ENCODE measurements around the gene KANSL1.
A peak's percentile ranks its signal among the peaks of the same experiment; 100 is the strongest.

DNA sequence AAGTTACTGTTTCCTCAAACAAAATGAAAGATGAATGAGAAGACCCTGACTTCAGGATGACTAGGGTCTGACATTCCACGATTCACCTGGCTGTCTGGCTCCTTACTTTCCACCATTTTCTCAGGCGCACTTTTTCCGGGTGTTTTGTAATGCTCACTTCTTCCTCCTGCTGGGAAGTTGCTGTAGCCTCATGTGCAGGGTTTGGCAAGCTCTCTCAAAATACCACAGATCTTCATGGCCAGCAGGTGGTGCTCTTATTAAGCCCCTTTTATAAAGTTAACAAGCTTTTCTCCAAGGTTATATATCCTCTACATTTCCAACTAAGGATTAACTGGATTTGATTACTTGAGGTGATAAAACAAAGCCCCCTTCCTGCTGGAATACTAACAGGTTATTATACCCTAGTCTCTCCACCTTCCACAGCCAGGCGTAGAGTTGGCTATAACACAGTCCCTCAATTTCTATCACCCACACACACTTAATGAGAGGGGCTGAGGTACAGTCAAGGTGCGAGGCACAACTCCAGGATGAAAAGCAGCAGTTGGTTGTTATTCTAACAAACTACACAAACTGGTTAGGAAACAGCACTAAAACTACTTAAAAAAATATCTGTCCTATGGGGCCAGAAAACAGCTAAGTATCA lies 148.8 kb downstream of the KANSL1 start:
- TF ChIP-seq, protein P1, sequence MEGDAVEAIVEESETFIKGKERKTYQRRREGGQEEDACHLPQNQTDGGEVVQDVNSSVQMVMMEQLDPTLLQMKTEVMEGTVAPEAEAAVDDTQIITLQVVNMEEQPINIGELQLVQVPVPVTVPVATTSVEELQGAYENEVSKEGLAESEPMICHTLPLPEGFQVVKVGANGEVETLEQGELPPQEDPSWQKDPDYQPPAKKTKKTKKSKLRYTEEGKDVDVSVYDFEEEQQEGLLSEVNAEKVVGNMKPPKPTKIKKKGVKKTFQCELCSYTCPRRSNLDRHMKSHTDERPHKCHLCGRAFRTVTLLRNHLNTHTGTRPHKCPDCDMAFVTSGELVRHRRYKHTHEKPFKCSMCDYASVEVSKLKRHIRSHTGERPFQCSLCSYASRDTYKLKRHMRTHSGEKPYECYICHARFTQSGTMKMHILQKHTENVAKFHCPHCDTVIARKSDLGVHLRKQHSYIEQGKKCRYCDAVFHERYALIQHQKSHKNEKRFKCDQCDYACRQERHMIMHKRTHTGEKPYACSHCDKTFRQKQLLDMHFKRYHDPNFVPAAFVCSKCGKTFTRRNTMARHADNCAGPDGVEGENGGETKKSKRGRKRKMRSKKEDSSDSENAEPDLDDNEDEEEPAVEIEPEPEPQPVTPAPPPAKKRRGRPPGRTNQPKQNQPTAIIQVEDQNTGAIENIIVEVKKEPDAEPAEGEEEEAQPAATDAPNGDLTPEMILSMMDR (conservative IDR thresholded peaks at IDR 0.05 in 1 of 2, IDR thresholded peaks at IDR 0.05 in 1 of 2; ENCODE audit: extremely low read depth in 1 of 2, insufficient read depth in 1 of 2, low read depth in 1 of 2, low read length in 2 of 2) = peak; percentile 76 to 89
- TF ChIP-seq EZH2 (IDR thresholded peaks at IDR 0.05; ENCODE audit: borderline replicate concordance, low read length) = no peak
